HEK293 (cell line): ENCODE results near the gene NDUFA8.

Experiments used
- KLF7 ChIP-seq: fragments of 450-650 bp; formaldehyde crosslinking; IDR thresholded peaks from 2 replicates; pipeline ENCODE4 v1.5.1; 2016; ENCODE audit warnings: missing biosample characterization, missing genetic modification characterization, borderline replicate concordance
- TF ChIP-seq, protein P1 (sequence below): fragments of 450-650 bp; formaldehyde crosslinking; IDR thresholded peaks from 2 replicates; pipeline ENCODE4 v1.5.1; 2016; ENCODE audit warnings: missing biosample characterization, missing genetic modification characterization

DNA sequence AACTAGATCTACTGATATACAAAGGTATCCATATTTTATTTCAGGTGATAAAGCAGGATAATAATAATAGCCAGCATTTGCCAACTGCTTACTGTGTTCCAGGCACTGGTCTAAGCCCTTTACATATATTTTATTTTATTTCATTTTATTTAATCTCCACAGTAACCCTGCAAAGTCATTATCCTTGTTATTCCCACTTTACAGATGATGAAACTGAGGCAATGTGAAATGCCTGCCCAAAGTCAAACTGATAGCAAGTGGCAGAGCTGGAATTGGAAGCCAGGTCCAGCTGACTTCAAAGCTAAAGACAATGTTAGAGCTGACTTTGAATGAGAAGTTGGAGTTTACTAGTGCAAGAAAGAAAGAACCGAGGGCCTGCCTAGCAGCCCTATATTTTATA is 25.0 kb upstream of the NDUFA8 start:
- TF ChIP-seq, protein P1, sequence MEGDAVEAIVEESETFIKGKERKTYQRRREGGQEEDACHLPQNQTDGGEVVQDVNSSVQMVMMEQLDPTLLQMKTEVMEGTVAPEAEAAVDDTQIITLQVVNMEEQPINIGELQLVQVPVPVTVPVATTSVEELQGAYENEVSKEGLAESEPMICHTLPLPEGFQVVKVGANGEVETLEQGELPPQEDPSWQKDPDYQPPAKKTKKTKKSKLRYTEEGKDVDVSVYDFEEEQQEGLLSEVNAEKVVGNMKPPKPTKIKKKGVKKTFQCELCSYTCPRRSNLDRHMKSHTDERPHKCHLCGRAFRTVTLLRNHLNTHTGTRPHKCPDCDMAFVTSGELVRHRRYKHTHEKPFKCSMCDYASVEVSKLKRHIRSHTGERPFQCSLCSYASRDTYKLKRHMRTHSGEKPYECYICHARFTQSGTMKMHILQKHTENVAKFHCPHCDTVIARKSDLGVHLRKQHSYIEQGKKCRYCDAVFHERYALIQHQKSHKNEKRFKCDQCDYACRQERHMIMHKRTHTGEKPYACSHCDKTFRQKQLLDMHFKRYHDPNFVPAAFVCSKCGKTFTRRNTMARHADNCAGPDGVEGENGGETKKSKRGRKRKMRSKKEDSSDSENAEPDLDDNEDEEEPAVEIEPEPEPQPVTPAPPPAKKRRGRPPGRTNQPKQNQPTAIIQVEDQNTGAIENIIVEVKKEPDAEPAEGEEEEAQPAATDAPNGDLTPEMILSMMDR (tag by site-specific recombination) = no peak
- no peak for TF ChIP-seq KLF7 (tag by site-specific recombination)
